HepG2 (cell line): ENCODE measurements around the gene NES. TPM values are rescaled to one million over a fixed set of nuclear protein-coding genes. Genes with fewer than 3 reads are reported as not detected.

ENCODE experiments used
- ATAC-seq: fragments of 200-7000 bp; cut with Tn5 transposase; 3 replicates; pipeline ENCODE4 v1.9.1; 2020; ENCODE audit warnings: mild to moderate bottlenecking, moderate library complexity
- BruUV-seq: library from RNA; stranded (reverse); fragments of 400-500 nt; replicated peaks from 2 replicates; lab custom pipeline; 2021; lab: Mats Ljungman, UMichigan
- CTCF ChIA-PET: fragments of 300-600 bp; formaldehyde crosslinking; extraction: SDS; loops from one replicate; lab custom pipeline; 2021; ENCODE audit warnings: low total read pairs, inconsistent platforms, low intra/inter-chr PET ratio; lab: Yijun Ruan, JAX
- POLR2A ChIA-PET: fragments of 350-600 bp; sonication (Branson Sonifier 250); formaldehyde crosslinking; loops from one replicate; lab custom pipeline; 2020; ENCODE audit warnings: antibody characterized with exemption, inconsistent platforms; lab: Yijun Ruan, JAX
- DNase-seq: peaks from one replicate; pipeline ENCODE4 v3.0.0-alpha.2; 2015; ENCODE audit warnings: low spot score
- FAIRE-seq: peaks from 3 replicates; lab custom pipeline; 2011; peaks lifted over from hg19 to GRCh38; lab: Jason Lieb, UNC
- H2AFZ ChIP-seq: one replicate; pipeline ENCODE4 v1.6.1; 2011; ENCODE audit warnings: low read length, inconsistent platforms
- H3K27ac ChIP-seq: fragments of 300-600 bp; 3 replicates; pipeline ENCODE4 v1.8.0; 2011; ENCODE audit warnings: mixed run types, mild to moderate bottlenecking, mixed read lengths, low read length, inconsistent platforms; ENCODE audit not compliant: insufficient read depth; ENCODE audit errors: extremely low read length
- H3K27me3 ChIP-seq, 2 experiments: fragments of 200-600 bp in 1 of 2; 2 replicates in 1 of 2; 3 replicates in 1 of 2; pipeline versions ENCODE4 v1.6.0 to v1.8.0; 2011; ENCODE audit warnings: low read length in 2 of 2, mild to moderate bottlenecking in 2 of 2, moderate library complexity in 2 of 2, inconsistent platforms in 1 of 2; ENCODE audit not compliant: insufficient read depth in 2 of 2, control insufficient read depth in 1 of 2
- H3K36me3 ChIP-seq, 2 experiments: fragments of 200-600 bp in 1 of 2; replicated peaks in 1 of 2; 2 replicates in 1 of 2; 3 replicates in 1 of 2; pipeline versions ENCODE4 v1.5.1 to v1.8.0; 2011; ENCODE audit warnings: low read length in 2 of 2, inconsistent platforms in 1 of 2; ENCODE audit not compliant: insufficient read depth in 2 of 2, control insufficient read depth in 1 of 2
- H3K4me1 ChIP-seq: 2 replicates; pipeline ENCODE4 v1.5.1; 2012; ENCODE audit warnings: low read length, inconsistent platforms; ENCODE audit not compliant: insufficient read depth
- H3K4me2 ChIP-seq: 2 replicates; pipeline ENCODE4 v1.6.0; 2011; ENCODE audit warnings: low read depth, low read length, inconsistent platforms
- H3K4me3 ChIP-seq, 3 experiments: fragments of 200-600 bp in 1 of 3; sonication (generic), shearing (Covaris generic) in 1 of 3; replicated peaks in 1 of 3; 2 replicates each; pipeline ENCODE4 v1.5.1; 2011 to 2016; ENCODE audit warnings: low read length in 3 of 3, inconsistent platforms in 2 of 3, low read depth in 2 of 3, mild to moderate bottlenecking in 2 of 3, control low read depth in 1 of 3, mixed read lengths in 1 of 3; ENCODE audit not compliant: insufficient read depth in 1 of 3
- H3K79me2 ChIP-seq: one replicate; pipeline ENCODE4 v1.6.1; 2011; ENCODE audit warnings: low read length, inconsistent platforms; ENCODE audit not compliant: insufficient read depth
- H3K9ac ChIP-seq: 2 replicates; pipeline ENCODE4 v1.6.0; 2011; ENCODE audit warnings: mild to moderate bottlenecking, low read depth, low read length, inconsistent platforms; ENCODE audit not compliant: insufficient read depth
- H3K9me3 ChIP-seq: 2 replicates; pipeline ENCODE4 v1.5.1; 2012; ENCODE audit warnings: mild to moderate bottlenecking, low read length
- H4K20me1 ChIP-seq: 2 replicates; pipeline ENCODE4 v1.6.0; 2011; ENCODE audit warnings: inconsistent platforms, mild to moderate bottlenecking, low read length, moderate library complexity; ENCODE audit not compliant: insufficient read depth
- ETV5 ChIP-seq: IDR thresholded peaks from 2 replicates; pipeline ENCODE4 v1.6.1; 2018; ENCODE audit warnings: missing biosample characterization, missing genetic modification reagents, inconsistent platforms, borderline replicate concordance
- KDM2A ChIP-seq: sonication (generic); formaldehyde crosslinking; IDR thresholded peaks from 2 replicates; pipeline ENCODE4 v1.4.0; 2020; ENCODE audit warnings: low read depth, missing genetic modification reagents, borderline replicate concordance
- MAZ ChIP-seq, 2 experiments: sonication (generic) in 1 of 2; formaldehyde crosslinking in 1 of 2; IDR thresholded peaks; 2 replicates each; pipeline versions ENCODE4 v1.5.0 to v1.6.1; 2012 to 2020; ENCODE audit warnings: low read depth in 2 of 2, mild to moderate bottlenecking in 2 of 2, borderline replicate concordance in 1 of 2, improper control_type of control experiment in 1 of 2, low read length in 1 of 2, missing genetic modification reagents in 1 of 2, moderate library complexity in 1 of 2
- RBAK ChIP-seq: sonication (generic); formaldehyde crosslinking; IDR thresholded peaks from 2 replicates; pipeline ENCODE4 v1.5.1; 2020; ENCODE audit warnings: mild to moderate bottlenecking, missing genetic modification reagents
- SP5 ChIP-seq: IDR thresholded peaks from 2 replicates; pipeline ENCODE4 v1.6.1; 2016; ENCODE audit warnings: low read depth, borderline replicate concordance
- ZKSCAN5 ChIP-seq: sonication (generic); formaldehyde crosslinking; IDR thresholded peaks from 2 replicates; pipeline ENCODE4 v1.5.1; 2020; ENCODE audit warnings: mild to moderate bottlenecking, missing genetic modification reagents
- ZKSCAN8 ChIP-seq: IDR thresholded peaks from 2 replicates; pipeline ENCODE4 v1.6.1; 2016; ENCODE audit warnings: borderline replicate concordance, missing genetic modification reagents, missing compliant biosample characterization
- ZNF256 ChIP-seq: sonication (generic); formaldehyde crosslinking; conservative IDR thresholded peaks from 2 replicates; pipeline ENCODE4 v1.4.0; 2020; ENCODE audit warnings: missing genetic modification reagents
- WGBS: methylation state at CpG from one replicate; pipeline ENCODE4 v1.1.6; 2017; ENCODE audit warnings: low lambda C conversion rate; 5-methylcytosine and 5-hydroxymethylcytosine counted together
- in situ Hi-C: cut with HindIII; loops from 2 replicates; pipeline ENCODE4 v1.10.0; 2017; ENCODE audit warnings: low pct_unique_long_range_greater_than_20kb; ENCODE audit not compliant: extremely low pct_ligation_motif_present
- intact Hi-C: fragments of 100-400 bp; cut with micrococcal nuclease; formaldehyde crosslinking; loops from one replicate; pipeline ENCODE4 v1.10.0; 2022; ENCODE audit not compliant: unreplicated experiment
- polyA plus RNA-seq, 8 experiments: library from polyadenylated mRNA; depleted of rRNA in 3 of 8; stranded (reverse) in 7 of 8; unstranded in 1 of 8; fragments of >200 nt; fragmentation: Illumina TruSeq in 4 of 8; extraction: Trizol in 4 of 8; gene quantifications; 2 replicates each; pipeline versions ENCODE4 v1.2.1 to v1.2.3, GENCODE V29; 2011 to 2016; ENCODE audit warnings: low read depth in 4 of 8, missing spikeins in 1 of 8, mixed read lengths in 1 of 8; ENCODE audit not compliant: insufficient read depth in 1 of 8
- total RNA-seq, 5 experiments: library from RNA; depleted of rRNA; stranded (reverse); fragments of >200 nt; fragmentation: Illumina TruSeq; extraction: Trizol; gene quantifications; 2 replicates each; pipeline ENCODE4 v1.2.3, GENCODE V29; 2016; ENCODE audit warnings: low read depth in 1 of 5
- TF ChIP-seq, protein P1 (sequence below): IDR thresholded peaks from 2 replicates; pipeline ENCODE4 v1.6.1; 2012; ENCODE audit warnings: low read depth, low read length, improper control_type of control experiment
- TF ChIP-seq, protein P2 (sequence below): sonication (generic); formaldehyde crosslinking; IDR thresholded peaks from 2 replicates; pipeline ENCODE4 v1.4.0; 2020; ENCODE audit warnings: missing genetic modification reagents
- TF ChIP-seq, protein P3 (sequence below): sonication (generic); formaldehyde crosslinking; IDR thresholded peaks from 2 replicates; pipeline ENCODE4 v1.5.1; 2020; ENCODE audit warnings: mild to moderate bottlenecking, missing genetic modification reagents, borderline replicate concordance

NES gene
- total and polyA plus RNA-seq, 2 of the 13 experiments (the other 11 are each of a cell fraction or from before 2014, with no cell fraction given): 1.7 to 16.6 TPM

DNA sequence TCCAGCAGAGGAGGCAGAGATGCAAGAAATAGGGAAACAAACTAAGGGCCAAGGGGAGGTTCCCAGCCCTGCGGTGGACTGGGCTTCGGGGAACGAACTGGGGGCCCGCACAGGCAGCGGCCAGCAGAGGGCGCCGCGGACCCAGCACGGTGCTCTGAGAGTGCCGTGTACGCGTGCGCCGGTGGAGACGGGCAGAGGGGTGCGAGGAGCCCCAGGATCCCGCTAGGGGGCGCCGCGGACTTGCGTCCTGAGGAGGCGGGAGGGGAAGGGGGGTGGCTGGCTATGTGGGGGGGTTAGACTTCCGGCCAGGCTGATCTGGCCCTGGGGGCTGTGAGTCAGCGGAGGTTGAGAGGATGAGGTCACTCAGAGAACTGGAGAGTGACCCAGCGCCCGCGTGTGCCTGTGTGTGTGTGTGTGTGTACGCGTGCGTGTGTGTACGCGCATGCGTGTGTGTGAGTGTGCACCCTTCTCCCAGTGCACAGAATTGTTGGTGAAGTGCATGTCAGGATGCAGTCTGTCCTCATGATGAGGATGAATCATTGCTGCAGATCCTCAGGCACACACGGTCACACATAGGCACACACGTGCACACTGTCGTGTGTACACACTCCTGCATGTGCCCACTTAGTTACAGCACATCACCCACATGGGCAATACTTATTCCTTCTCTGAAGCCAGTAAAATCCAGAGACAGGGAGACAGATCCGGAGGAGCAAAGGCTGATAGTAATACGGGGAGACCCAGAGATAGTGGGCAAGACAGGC is 17.0 kb downstream of the NES start:
- POLR2A ChIA-PET: interaction anchor here (1.0 to 11.4 kb wide), 11 partner anchors 11 to 203 kb away, joined by 3 to 189 read pairs (median 4); partner anchors contain the start of genes HDGF, ISG20L2, METTL25B and NAXE
- H3K4me3 ChIP-seq: peak overlapping the region; percentile 75 to 82 (median 80)
- FAIRE-seq: peak; percentile 88
- TF ChIP-seq RBAK (CRISPR knock-in tag): no peak
- TF ChIP-seq SP5 (CRISPR knock-in tag): peak; percentile 57; the same call in 1 of the 2 replicates
- TF ChIP-seq, protein P1, sequence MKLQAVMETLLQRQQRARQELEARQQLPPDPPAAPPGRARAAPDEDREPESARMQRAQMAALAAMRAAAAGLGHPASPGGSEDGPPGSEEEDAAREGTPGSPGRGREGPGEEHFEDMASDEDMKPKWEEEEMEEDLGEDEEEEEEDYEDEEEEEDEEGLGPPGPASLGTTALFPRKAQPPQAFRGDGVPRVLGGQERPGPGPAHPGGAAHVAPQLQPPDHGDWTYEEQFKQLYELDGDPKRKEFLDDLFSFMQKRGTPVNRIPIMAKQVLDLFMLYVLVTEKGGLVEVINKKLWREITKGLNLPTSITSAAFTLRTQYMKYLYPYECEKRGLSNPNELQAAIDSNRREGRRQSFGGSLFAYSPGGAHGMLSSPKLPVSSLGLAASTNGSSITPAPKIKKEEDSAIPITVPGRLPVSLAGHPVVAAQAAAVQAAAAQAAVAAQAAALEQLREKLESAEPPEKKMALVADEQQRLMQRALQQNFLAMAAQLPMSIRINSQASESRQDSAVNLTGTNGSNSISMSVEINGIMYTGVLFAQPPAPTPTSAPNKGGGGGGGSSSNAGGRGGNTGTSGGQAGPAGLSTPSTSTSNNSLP: no peak
- no peak for TF ChIP-seq ZKSCAN5 (CRISPR knock-in tag)
- peak; percentile 85 for TF ChIP-seq KDM2A (CRISPR knock-in tag)
- TF ChIP-seq ZNF256: no peak
- TF ChIP-seq, protein P2, sequence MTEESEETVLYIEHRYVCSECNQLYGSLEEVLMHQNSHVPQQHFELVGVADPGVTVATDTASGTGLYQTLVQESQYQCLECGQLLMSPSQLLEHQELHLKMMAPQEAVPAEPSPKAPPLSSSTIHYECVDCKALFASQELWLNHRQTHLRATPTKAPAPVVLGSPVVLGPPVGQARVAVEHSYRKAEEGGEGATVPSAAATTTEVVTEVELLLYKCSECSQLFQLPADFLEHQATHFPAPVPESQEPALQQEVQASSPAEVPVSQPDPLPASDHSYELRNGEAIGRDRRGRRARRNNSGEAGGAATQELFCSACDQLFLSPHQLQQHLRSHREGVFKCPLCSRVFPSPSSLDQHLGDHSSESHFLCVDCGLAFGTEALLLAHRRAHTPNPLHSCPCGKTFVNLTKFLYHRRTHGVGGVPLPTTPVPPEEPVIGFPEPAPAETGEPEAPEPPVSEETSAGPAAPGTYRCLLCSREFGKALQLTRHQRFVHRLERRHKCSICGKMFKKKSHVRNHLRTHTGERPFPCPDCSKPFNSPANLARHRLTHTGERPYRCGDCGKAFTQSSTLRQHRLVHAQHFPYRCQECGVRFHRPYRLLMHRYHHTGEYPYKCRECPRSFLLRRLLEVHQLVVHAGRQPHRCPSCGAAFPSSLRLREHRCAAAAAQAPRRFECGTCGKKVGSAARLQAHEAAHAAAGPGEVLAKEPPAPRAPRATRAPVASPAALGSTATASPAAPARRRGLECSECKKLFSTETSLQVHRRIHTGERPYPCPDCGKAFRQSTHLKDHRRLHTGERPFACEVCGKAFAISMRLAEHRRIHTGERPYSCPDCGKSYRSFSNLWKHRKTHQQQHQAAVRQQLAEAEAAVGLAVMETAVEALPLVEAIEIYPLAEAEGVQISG (CRISPR knock-in tag): peak; percentile 39; the same call in 1 of the 2 replicates
- peak; percentile 98 for TF ChIP-seq ETV5 (CRISPR knock-in tag)
- TF ChIP-seq ZKSCAN8 (CRISPR knock-in tag): peak; percentile 80
- TF ChIP-seq, protein P3, sequence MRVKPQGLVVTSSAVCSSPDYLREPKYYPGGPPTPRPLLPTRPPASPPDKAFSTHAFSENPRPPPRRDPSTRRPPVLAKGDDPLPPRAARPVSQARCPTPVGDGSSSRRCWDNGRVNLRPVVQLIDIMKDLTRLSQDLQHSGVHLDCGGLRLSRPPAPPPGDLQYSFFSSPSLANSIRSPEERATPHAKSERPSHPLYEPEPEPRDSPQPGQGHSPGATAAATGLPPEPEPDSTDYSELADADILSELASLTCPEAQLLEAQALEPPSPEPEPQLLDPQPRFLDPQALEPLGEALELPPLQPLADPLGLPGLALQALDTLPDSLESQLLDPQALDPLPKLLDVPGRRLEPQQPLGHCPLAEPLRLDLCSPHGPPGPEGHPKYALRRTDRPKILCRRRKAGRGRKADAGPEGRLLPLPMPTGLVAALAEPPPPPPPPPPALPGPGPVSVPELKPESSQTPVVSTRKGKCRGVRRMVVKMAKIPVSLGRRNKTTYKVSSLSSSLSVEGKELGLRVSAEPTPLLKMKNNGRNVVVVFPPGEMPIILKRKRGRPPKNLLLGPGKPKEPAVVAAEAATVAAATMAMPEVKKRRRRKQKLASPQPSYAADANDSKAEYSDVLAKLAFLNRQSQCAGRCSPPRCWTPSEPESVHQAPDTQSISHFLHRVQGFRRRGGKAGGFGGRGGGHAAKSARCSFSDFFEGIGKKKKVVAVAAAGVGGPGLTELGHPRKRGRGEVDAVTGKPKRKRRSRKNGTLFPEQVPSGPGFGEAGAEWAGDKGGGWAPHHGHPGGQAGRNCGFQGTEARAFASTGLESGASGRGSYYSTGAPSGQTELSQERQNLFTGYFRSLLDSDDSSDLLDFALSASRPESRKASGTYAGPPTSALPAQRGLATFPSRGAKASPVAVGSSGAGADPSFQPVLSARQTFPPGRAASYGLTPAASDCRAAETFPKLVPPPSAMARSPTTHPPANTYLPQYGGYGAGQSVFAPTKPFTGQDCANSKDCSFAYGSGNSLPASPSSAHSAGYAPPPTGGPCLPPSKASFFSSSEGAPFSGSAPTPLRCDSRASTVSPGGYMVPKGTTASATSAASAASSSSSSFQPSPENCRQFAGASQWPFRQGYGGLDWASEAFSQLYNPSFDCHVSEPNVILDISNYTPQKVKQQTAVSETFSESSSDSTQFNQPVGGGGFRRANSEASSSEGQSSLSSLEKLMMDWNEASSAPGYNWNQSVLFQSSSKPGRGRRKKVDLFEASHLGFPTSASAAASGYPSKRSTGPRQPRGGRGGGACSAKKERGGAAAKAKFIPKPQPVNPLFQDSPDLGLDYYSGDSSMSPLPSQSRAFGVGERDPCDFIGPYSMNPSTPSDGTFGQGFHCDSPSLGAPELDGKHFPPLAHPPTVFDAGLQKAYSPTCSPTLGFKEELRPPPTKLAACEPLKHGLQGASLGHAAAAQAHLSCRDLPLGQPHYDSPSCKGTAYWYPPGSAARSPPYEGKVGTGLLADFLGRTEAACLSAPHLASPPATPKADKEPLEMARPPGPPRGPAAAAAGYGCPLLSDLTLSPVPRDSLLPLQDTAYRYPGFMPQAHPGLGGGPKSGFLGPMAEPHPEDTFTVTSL (CRISPR knock-in tag): no peak
- peak; percentile 90 for TF ChIP-seq MAZ (IDR thresholded peaks at IDR 0.05; ENCODE audit: borderline replicate concordance, low read depth, low read length)
- peak; percentile 68 for TF ChIP-seq MAZ (CRISPR knock-in tag; IDR thresholded peaks at IDR 0.05; ENCODE audit: low read depth)

More for the DNA sequence above, 17.0 kb downstream of the NES start:
- peak overlapping the region; percentile 96 for H3K4me2 ChIP-seq
- H3K9me3 ChIP-seq: no peaks in the 10 kb centered on the region
- no peak overlapping the region for H2AFZ ChIP-seq
- peak; percentile 95 for DNase-seq
- H3K9ac ChIP-seq: peak overlapping the region; percentile 94
- H3K27me3 ChIP-seq: no peaks in the 10 kb centered on the region; a peak in 1 of 5 replicates
- H3K27ac ChIP-seq: peak overlapping the region; percentile 95
- 0% methylated on average over 13 of the region's 38 CpGs for WGBS
- in situ Hi-C loops: no loop called here
- H4K20me1 ChIP-seq: peaks cover 47% of the 10 kb centered on the region
- peaks cover 80% of the 10 kb centered on the region for H3K4me1 ChIP-seq
- peaks cover 20% of the 10 kb centered on the region for H3K79me2 ChIP-seq
- BruUV-seq: TSS peak; percentile 76
- intact Hi-C loops: loop anchor here (1.0 to 10.0 kb wide), 2 partner anchors 18 to 65 kb away; partner anchors contain the start of genes ISG20L2 and METTL25B
- H3K36me3 ChIP-seq: peaks cover 0 to 5% of the 10 kb centered on the region in 2 experiments; a peak in 1 of 5 replicates
- CTCF ChIA-PET: interaction anchor here (1.3 to 6.4 kb wide), 5 partner anchors 14 to 65 kb away, joined by 4 to 166 read pairs (median 9); partner anchors contain the start of gene NES
- ATAC-seq: peak; percentile 65
